Endothelial cell of umbilical vein (primary cell): ENCODE measurements around the gene SPAG9. TPM values are rescaled to one million over a fixed set of nuclear protein-coding genes. Genes with fewer than 3 reads are reported as not detected.

Source experiments
- BruUV-seq: library from RNA; stranded (reverse); fragments of 400-500 nt; replicated peaks from 2 replicates; lab custom pipeline; 2021; lab: Mats Ljungman, UMichigan
- CTCF ChIA-PET: fragments of 300-600, 350-600 bp; sonication (Branson Sonifier 250); formaldehyde crosslinking; loops from one replicate; lab custom pipeline; 2021; ENCODE audit warnings: antibody characterized with exemption, inconsistent platforms; lab: Charles Lee
- POLR2A ChIA-PET: fragments of 300-600, 350-600 bp; sonication (Branson Sonifier 250); formaldehyde crosslinking; loops from one replicate; lab custom pipeline; 2021; ENCODE audit warnings: antibody characterized with exemption, inconsistent platforms; lab: Charles Lee
- DNase-seq: peaks from one replicate; pipeline ENCODE4 v3.0.0-alpha.2; 2011; ENCODE audit warnings: low read depth, low spot score
- FAIRE-seq: peaks from 2 replicates; lab custom pipeline; 2011; peaks lifted over from hg19 to GRCh38; lab: Jason Lieb, UNC
- H2AFZ ChIP-seq: 2 replicates; pipeline ENCODE4 v1.6.0; 2012; ENCODE audit warnings: low read depth, low read length, control low read depth, inconsistent platforms
- H3K27ac ChIP-seq: 2 replicates; pipeline ENCODE4 v1.5.1; 2011; ENCODE audit warnings: low read depth, mild to moderate bottlenecking, control low read depth, low read length, moderate library complexity; ENCODE audit not compliant: insufficient read depth
- H3K27me3 ChIP-seq, 2 experiments: 2 replicates each; pipeline versions ENCODE4 v1.6.0 to v1.6.1; 2011; ENCODE audit warnings: low read length in 2 of 2, mixed read lengths in 1 of 2; ENCODE audit not compliant: control insufficient read depth in 2 of 2, insufficient read depth in 2 of 2
- H3K36me3 ChIP-seq, 2 experiments: 2 replicates in 1 of 2; 3 replicates in 1 of 2; pipeline ENCODE4 v1.5.1; 2011; ENCODE audit warnings: low read length in 2 of 2, mild to moderate bottlenecking in 1 of 2, moderate library complexity in 1 of 2; ENCODE audit not compliant: control insufficient read depth in 2 of 2, insufficient read depth in 2 of 2; ENCODE audit errors: extremely low read depth in 1 of 2
- H3K4me1 ChIP-seq: 3 replicates; pipeline ENCODE4 v1.5.1; 2011; ENCODE audit warnings: mild to moderate bottlenecking, low read length; ENCODE audit not compliant: control insufficient read depth, insufficient read depth; ENCODE audit errors: extremely low read depth
- H3K4me2 ChIP-seq: 2 replicates; pipeline ENCODE4 v1.6.1; 2011; ENCODE audit warnings: low read length, control low read depth, mixed read lengths; ENCODE audit not compliant: insufficient read depth
- H3K4me3 ChIP-seq, 3 experiments: fragments of 200-600 bp in 1 of 3; sonication (generic), shearing (Covaris generic) in 1 of 3; replicated peaks in 1 of 3; 2 replicates each; pipeline ENCODE4 v1.5.1; 2011 to 2016; ENCODE audit warnings: control low read depth in 3 of 3, low read length in 3 of 3, mild to moderate bottlenecking in 2 of 3, inconsistent platforms in 1 of 3, low read depth in 1 of 3, moderate library complexity in 1 of 3; ENCODE audit not compliant: insufficient read depth in 1 of 3
- H3K79me2 ChIP-seq: 2 replicates; pipeline ENCODE4 v1.6.0; 2012; ENCODE audit warnings: low read length, inconsistent platforms; ENCODE audit not compliant: control insufficient read depth, insufficient read depth
- H3K9ac ChIP-seq: replicated peaks from 2 replicates; pipeline ENCODE3; 2011; ENCODE audit warnings: low read length, control low read depth; ENCODE audit not compliant: insufficient read depth; ENCODE audit errors: extremely low read depth
- H3K9me1 ChIP-seq: replicated peaks from 3 replicates; pipeline ENCODE4 v1.6.0; 2011; ENCODE audit warnings: mild to moderate bottlenecking, low read length; ENCODE audit not compliant: control insufficient read depth, insufficient read depth; ENCODE audit errors: extremely low read depth
- H3K9me3 ChIP-seq: replicated peaks from 2 replicates; pipeline ENCODE4 v1.5.1; 2012; ENCODE audit warnings: low read length, inconsistent platforms; ENCODE audit not compliant: control insufficient read depth, insufficient read depth
- H4K20me1 ChIP-seq: replicated peaks from 2 replicates; pipeline ENCODE3; 2011; ENCODE audit warnings: mild to moderate bottlenecking, low read length; ENCODE audit not compliant: control insufficient read depth, insufficient read depth; ENCODE audit errors: extremely low read depth
- EZH2 ChIP-seq: IDR thresholded peaks from 2 replicates; pipeline ENCODE4 v1.6.1; 2012; ENCODE audit warnings: borderline replicate concordance, low read depth, mild to moderate bottlenecking, moderate library complexity, low read length, inconsistent platforms; ENCODE audit not compliant: severe bottlenecking
- FOS ChIP-seq: IDR thresholded peaks from 2 replicates; pipeline ENCODE4 v1.6.1; 2011; ENCODE audit warnings: mild to moderate bottlenecking, low read length, moderate library complexity, borderline replicate concordance; ENCODE audit not compliant: insufficient read depth
- GATA2 ChIP-seq: IDR thresholded peaks from 2 replicates; pipeline ENCODE4 v1.7.0; 2011; ENCODE audit warnings: low read depth, mild to moderate bottlenecking, moderate library complexity, mixed read lengths, low read length; ENCODE audit not compliant: insufficient read length, insufficient read depth
- JUN ChIP-seq: IDR thresholded peaks from 2 replicates; pipeline ENCODE4 v1.6.1; 2011; ENCODE audit warnings: borderline replicate concordance, low read depth; ENCODE audit not compliant: insufficient read length, insufficient read depth
- MAX ChIP-seq: IDR thresholded peaks from 2 replicates; pipeline ENCODE4 v1.6.1; 2011; ENCODE audit not compliant: insufficient read depth, insufficient read length
- MYC ChIP-seq: IDR thresholded peaks from one replicate; pipeline ENCODE4 v1.6.1; 2011; ENCODE audit warnings: mild to moderate bottlenecking, low read depth, low read length
- POLR2A ChIP-seq: IDR thresholded peaks from 2 replicates; pipeline ENCODE4 v1.6.1; 2012; ENCODE audit warnings: low read depth, mild to moderate bottlenecking, control low read depth, low read length
- POLR2AphosphoS5 ChIP-seq: IDR thresholded peaks from 2 replicates; pipeline ENCODE4 v1.6.1; 2012; ENCODE audit warnings: low read depth, mild to moderate bottlenecking, control low read depth, low read length, moderate library complexity; ENCODE audit not compliant: insufficient read depth
- dilution Hi-C: fragments of 300-500 bp; cut with MboI; formaldehyde crosslinking; loops from one replicate; pipeline ENCODE4 v1.15.0; 2019; ENCODE audit warnings: low sequenced_read_pairs; ENCODE audit not compliant: extremely low pct_ligation_motif_present
- intact Hi-C: fragments of 100-400 bp; cut with micrococcal nuclease; formaldehyde crosslinking; loops from one replicate; pipeline ENCODE4 v1.10.0; 2022
- polyA plus RNA-seq, 4 experiments: library from polyadenylated mRNA; depleted of rRNA in 3 of 4; stranded (reverse) in 3 of 4; unstranded in 1 of 4; fragments of >200 nt; gene quantifications; 2 replicates each; pipeline versions ENCODE4 v1.2.1 to v1.2.3, GENCODE V29; 2011 to 2012; ENCODE audit warnings: missing spikeins in 1 of 4
- total RNA-seq: library from RNA; stranded (reverse); gene quantifications from 2 replicates; pipeline ENCODE4 v1.2.3, GENCODE V29; 2021
- TF ChIP-seq, protein P1 (sequence below), 2 donors: IDR thresholded peaks; 1 replicate in 1 of 2; 2 replicates in 1 of 2; pipeline ENCODE4 v1.5.1; 2011; ENCODE audit warnings: low read length in 2 of 2, mild to moderate bottlenecking in 2 of 2, moderate library complexity in 2 of 2, control low read depth in 1 of 2, inconsistent platforms in 1 of 2, low read depth in 1 of 2; ENCODE audit not compliant: insufficient read depth in 1 of 2; ENCODE audit errors: extremely low read depth in 1 of 2

Gene SPAG9
- total and polyA plus RNA-seq, 2 donors (not counting 3 experiments of a cell fraction or from before 2014, with no cell fraction given) = 16.5 to 75.0 TPM

DNA sequence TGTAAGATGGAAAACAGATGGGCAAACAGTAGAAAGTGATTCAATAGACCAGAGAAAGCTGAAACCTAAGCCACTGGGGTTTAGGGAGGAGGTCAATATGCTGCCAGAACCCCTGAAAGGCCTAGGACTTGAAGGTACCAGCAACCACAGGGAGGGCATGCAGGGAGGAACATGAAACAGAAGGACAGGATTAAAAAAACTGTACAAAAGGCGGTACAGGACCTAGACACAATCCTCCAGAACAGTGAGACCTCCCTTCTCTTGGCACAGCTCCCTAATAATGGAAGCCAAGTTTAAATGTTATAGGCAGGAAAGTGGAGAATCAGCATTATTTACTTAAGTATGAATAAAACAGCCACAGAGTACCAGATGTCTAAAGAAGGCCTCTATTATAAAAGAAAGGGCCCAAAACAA, 105.5 kb downstream of the SPAG9 start:
- Histone ChIP-seq H3K4me1 (peaks cover 8% of the 10 kb centered on the region), H3K4me3 (no peak overlapping the region), H3K36me3 (peaks cover 3% of the 10 kb centered on the region in 2 experiments), H4K20me1 (no peaks in the 10 kb centered on the region), H3K27ac (no peak overlapping the region), H3K9ac (no peak overlapping the region), H3K9me1 (no peaks in the 10 kb centered on the region), H3K27me3 (no peaks in the 10 kb centered on the region), H2AFZ (no peak overlapping the region), H3K4me2 (no peak overlapping the region), H3K9me3 (no peaks in the 10 kb centered on the region), H3K79me2 (no peaks in the 10 kb centered on the region)
- CTCF ChIA-PET = interaction anchor here (1.0 to 3.5 kb wide), 6 partner anchors 13 to 138 kb away, joined by 3 to 12 read pairs (median 4); partner anchors contain the start of gene NME1
- dilution Hi-C loops (no loop called here), intact Hi-C loops (no loop called here)
- TF ChIP-seq GATA2 = no peak
- no peak for TF ChIP-seq EZH2
- TF ChIP-seq JUN = no peak
- no peak for TF ChIP-seq POLR2A
- TF ChIP-seq MYC = no peak
- TF ChIP-seq, protein P1, sequence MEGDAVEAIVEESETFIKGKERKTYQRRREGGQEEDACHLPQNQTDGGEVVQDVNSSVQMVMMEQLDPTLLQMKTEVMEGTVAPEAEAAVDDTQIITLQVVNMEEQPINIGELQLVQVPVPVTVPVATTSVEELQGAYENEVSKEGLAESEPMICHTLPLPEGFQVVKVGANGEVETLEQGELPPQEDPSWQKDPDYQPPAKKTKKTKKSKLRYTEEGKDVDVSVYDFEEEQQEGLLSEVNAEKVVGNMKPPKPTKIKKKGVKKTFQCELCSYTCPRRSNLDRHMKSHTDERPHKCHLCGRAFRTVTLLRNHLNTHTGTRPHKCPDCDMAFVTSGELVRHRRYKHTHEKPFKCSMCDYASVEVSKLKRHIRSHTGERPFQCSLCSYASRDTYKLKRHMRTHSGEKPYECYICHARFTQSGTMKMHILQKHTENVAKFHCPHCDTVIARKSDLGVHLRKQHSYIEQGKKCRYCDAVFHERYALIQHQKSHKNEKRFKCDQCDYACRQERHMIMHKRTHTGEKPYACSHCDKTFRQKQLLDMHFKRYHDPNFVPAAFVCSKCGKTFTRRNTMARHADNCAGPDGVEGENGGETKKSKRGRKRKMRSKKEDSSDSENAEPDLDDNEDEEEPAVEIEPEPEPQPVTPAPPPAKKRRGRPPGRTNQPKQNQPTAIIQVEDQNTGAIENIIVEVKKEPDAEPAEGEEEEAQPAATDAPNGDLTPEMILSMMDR (IDR thresholded peaks at IDR 0.05; ENCODE audit: extremely low read depth in 1 of 2, insufficient read depth in 1 of 2, low read depth in 1 of 2, low read length in 2 of 2) = no peak
- TF ChIP-seq POLR2AphosphoS5 = no peak
- TF ChIP-seq FOS = no peak
- no peak for TF ChIP-seq MAX
- DNase-seq = peak; percentile 42
- BruUV-seq = no TSS peak
- no peak for FAIRE-seq
- POLR2A ChIA-PET = no interaction called here
